K562 treated with DMSO at 1 percent for 4 hours (cell line): Measurements from ENCODE around the gene BRK1. TPM values are rescaled to one million over a fixed set of nuclear protein-coding genes. Genes with fewer than 3 reads are reported as not detected.

Source experiments
- total RNA-seq: library from RNA; unstranded; fragments of 300-600 nt; gene quantifications from 2 replicates; pipeline ENCODE4 v1.2.3, GENCODE V29; 2022; ENCODE audit not compliant: insufficient read depth

Gene BRK1
- 234 and 242 TPM in 2 replicates for total RNA-seq

DNA sequence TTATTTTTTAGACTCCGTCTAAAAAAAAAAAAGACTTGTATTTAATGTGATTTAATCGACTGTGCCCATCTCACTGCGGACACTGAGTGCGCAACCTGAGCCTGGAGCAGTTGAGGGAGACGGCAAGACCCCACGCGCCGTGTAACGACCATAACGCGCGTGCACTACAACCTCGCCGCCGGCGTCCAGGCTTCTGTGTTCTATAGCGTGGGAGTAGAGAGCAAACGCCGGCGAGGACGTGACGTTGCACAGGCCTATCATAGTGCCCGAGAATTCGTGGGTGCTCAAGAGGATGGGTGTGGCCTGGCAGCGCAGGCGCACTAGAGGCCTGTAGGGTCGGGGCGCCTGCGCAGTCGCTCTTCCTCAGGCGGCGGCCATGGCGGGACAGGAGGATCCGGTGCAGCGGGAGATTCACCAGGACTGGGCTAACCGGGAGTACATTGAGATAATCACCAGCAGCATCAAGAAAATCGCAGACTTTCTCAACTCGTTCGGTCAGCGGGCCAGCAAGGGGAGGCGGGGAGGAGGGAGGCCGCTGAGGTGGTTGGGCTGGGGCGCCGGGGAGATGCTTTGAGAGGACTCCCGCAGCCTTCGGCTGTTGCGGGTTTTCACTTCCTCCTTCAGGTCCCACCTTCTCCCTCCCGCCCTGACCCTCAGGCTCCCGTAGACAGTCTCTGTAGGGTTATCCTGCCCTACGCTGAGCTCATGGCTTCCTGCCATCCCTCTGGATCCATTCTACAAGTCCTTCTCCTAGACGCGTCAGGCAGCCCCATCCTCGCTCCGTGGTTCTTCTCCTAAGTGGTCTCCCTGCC lies at the start of gene BRK1:
BRK1 (plus strand) TSS at position 350 of the 812 bp plus-strand sequence; CDS start at position 377, 27 bp downstream.

DNA sequence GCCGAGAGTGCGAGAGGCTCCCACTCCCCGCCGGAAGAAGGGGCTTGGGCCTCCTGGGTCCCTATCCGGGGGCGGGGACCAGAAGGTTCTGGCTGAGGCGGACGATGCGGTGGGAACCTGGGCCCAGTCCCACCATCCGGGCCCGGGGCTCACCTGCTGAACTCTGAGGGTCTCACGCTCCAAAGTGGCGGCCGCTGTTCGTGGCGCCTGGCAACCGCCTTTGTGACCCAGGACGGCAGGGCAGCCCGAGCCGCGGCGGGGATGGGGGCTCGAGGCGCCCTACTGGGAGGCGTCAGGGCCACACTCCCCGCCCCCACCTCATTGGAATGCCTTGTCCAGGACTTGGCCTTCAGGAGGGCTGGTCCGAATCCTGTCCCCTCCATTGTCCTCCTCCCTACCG lies 7.4 kb upstream of the BRK1 start, which contains the start of gene FANCD2OS:
FANCD2OS (minus strand) TSS at position 165 of the 400 bp plus-strand sequence. CDS start 3,481 bp downstream, outside the sequence.

DNA sequence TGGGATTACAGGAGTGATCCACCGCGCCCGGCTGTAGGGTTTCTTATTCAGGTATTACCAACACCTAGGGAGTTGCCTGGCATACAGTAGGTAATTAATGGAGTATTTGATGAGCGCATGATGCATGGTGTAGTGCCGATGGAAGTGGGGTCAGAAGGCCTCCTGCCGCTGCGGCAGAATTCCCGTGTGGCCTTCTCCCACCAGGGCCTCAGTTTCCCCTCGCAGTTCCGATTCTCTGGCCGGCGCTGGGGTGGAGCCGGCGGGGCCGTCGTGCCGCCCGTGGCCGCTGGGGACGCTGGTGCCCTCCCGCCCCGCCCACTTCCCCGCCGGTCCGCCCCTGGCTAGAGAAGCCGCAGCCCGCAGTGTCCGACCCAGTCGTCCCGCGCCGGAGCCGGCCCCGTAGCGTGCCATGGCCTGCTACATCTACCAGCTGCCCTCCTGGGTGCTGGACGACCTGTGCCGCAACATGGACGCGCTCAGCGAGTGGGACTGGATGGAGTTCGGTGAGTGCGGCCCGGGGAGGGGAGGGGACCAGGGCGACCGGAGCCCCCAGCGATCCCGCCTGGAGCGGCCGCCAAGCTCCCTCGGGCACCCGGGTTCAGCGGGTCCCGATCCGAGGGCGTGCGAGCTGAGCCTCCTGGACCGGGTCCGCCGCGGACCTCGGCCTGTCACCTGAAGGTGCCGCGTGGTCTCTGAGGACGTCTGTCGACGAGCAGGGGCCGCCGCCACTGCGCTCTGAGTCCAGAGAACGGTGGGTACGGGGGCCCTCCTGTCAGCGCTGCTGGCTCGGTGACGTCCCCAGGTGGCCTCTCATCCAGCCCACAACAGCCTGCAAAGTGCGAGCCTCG lies 49.3 kb downstream of the BRK1 start, which contains the start of gene IRAK2:
IRAK2 (plus strand) TSS at position 374 of the 848 bp plus-strand sequence; CDS start at position 410, 36 bp downstream.

Other genes starting within 250 kb of the BRK1 start
- not detected in 2 replicates for gene CIDEC, start 235.4 kb upstream of the BRK1 start, total RNA-seq
- gene JAGN1, start 225.1 kb upstream of the BRK1 start, total RNA-seq = 45.5 and 55.9 TPM in 2 replicates
- 0.47 and 0.73 TPM in 2 replicates for gene IL17RE, start 212.8 kb upstream of the BRK1 start, total RNA-seq
- 25.2 and 30.3 TPM in 2 replicates for gene IL17RC, start 198.6 kb upstream of the BRK1 start, total RNA-seq
- gene CRELD1, start 181.8 kb upstream of the BRK1 start, total RNA-seq = 14.9 and 18.3 TPM in 2 replicates
- gene PRRT3, start 163.3 kb upstream of the BRK1 start, total RNA-seq = 2.0 and 2.2 TPM in 2 replicates
- gene EMC3, start 128.8 kb upstream of the BRK1 start, total RNA-seq = 35.7 and 39.9 TPM in 2 replicates
- 43.5 and 64.5 TPM in 2 replicates for gene FANCD2, start 89.2 kb upstream of the BRK1 start, total RNA-seq
- not detected in 2 replicates for gene FANCD2OS, start 7.4 kb upstream of the BRK1 start, total RNA-seq
- 81.1 and 91.2 TPM in 2 replicates for gene VHL, start 26.1 kb downstream of the BRK1 start, total RNA-seq
- 4.3 and 6.0 TPM in 2 replicates for gene IRAK2, start 49.2 kb downstream of the BRK1 start, total RNA-seq
- gene TATDN2, start 132.8 kb downstream of the BRK1 start, total RNA-seq = 19.7 and 24.1 TPM in 2 replicates
- gene GHRL, start 177.3 kb downstream of the BRK1 start, total RNA-seq = 0.54 TPM in 1 of 2 replicates, not detected in the other
- 194 and 224 TPM in 2 replicates for gene SEC13, start 205.4 kb downstream of the BRK1 start, total RNA-seq